Measurements from ENCODE around the gene TMEM212. TPM values are rescaled to one million over a fixed set of nuclear protein-coding genes. Genes with fewer than 3 reads are reported as not detected.

TMEM212 gene
- total and polyA plus RNA-seq, 2 of the 13 experiments (the other 11 are each of a cell fraction or from before 2014, with no cell fraction given), result not detected

- TF ChIP-seq ZBTB21 (CRISPR knock-in tag; IDR thresholded peaks at IDR 0.05) (no peak), ZNF709 (CRISPR knock-in tag; IDR thresholded peaks at IDR 0.05) (no peak), ARNTL (CRISPR knock-in tag; IDR thresholded peaks at IDR 0.05) (0 out of 2 replicates have a peak, but pooled peaks have one; percentile 42), SMARCC2 (IDR thresholded peaks at IDR 0.05) (no peak), ZNF12 (CRISPR knock-in tag; IDR thresholded peaks at IDR 0.05) (peak; percentile 70), BRCA1 (CRISPR knock-in tag; IDR thresholded peaks at IDR 0.05) (no peak), CSRNP1 (CRISPR knock-in tag; IDR thresholded peaks at IDR 0.05) (no peak), ZNF180 (CRISPR knock-in tag; IDR thresholded peaks at IDR 0.05; ENCODE audit: borderline replicate concordance, low read depth) (no peak), SALL2 (CRISPR knock-in tag; IDR thresholded peaks at IDR 0.05) (no peak), EZH2 (conservative IDR thresholded peaks at IDR 0.05; ENCODE audit: low read depth, low read length) (no peak), ZNF326 (CRISPR knock-in tag; IDR thresholded peaks at IDR 0.05; ENCODE audit: borderline replicate concordance) (no peak), KLF16 (CRISPR knock-in tag; IDR thresholded peaks at IDR 0.05) (0 out of 4 replicates have a peak, but pooled peaks of 1 of the 2 experiments have one; percentile 11), ZIK1 (CRISPR knock-in tag; IDR thresholded peaks at IDR 0.05; ENCODE audit: borderline replicate concordance, low read depth) (no peak), MEIS1 (CRISPR knock-in tag; IDR thresholded peaks at IDR 0.05; ENCODE audit: borderline replicate concordance) (no peak), HDAC2 (CRISPR knock-in tag; IDR thresholded peaks at IDR 0.05) (peak; percentile 47; the same call in 1 of the 2 replicates), ZNF737 (CRISPR knock-in tag; IDR thresholded peaks at IDR 0.05; ENCODE audit: borderline replicate concordance) (no peak), ZHX1 (CRISPR knock-in tag; IDR thresholded peaks at IDR 0.05; ENCODE audit: low read depth) (no peak), TCF7 (IDR thresholded peaks at IDR 0.05; ENCODE audit: low read depth) (no peak), HMG20B (CRISPR knock-in tag; conservative IDR thresholded peaks at IDR 0.05) (no peak), MXD3 (CRISPR knock-in tag; IDR thresholded peaks at IDR 0.05) (no peak), KDM4B (CRISPR knock-in tag; IDR thresholded peaks at IDR 0.05) (no peak), USF2 (IDR thresholded peaks at IDR 0.05; ENCODE audit: low read depth, low read length) (no peak), USF2 (CRISPR knock-in tag; IDR thresholded peaks at IDR 0.05; ENCODE audit: borderline replicate concordance) (no peak), TAF15 (IDR thresholded peaks at IDR 0.05; ENCODE audit: low read depth, low read length, poor library complexity, severe bottlenecking) (no peak), ZNF83 (CRISPR knock-in tag; IDR thresholded peaks at IDR 0.05; ENCODE audit: borderline replicate concordance) (no peak)
Observed at GRCh38 chr3:171825222-171825828, 17.8 kb upstream of the TMEM212 start (continued).

All from HepG2 (cell line).